H1 (cell line): ENCODE measurements around the gene MECR. TPM values are rescaled to one million over a fixed set of nuclear protein-coding genes. Genes with fewer than 3 reads are reported as not detected.
A peak's percentile ranks its signal among the peaks of the same experiment; 100 is the strongest.

ENCODE experiments used
- CTCF ChIA-PET: fragments of 300-600 bp; sonication (Branson Sonifier 250); formaldehyde crosslinking; loops from one replicate; lab custom pipeline; 2021; ENCODE audit not compliant: partially characterized antibody; lab: Charles Lee
- POLR2A ChIA-PET: fragments of 300-600 bp; sonication (Branson Sonifier 250); formaldehyde crosslinking; loops from one replicate; lab custom pipeline; 2021; ENCODE audit warnings: inconsistent platforms; ENCODE audit not compliant: partially characterized antibody; lab: Charles Lee
- DNase-seq, 2 experiments: peaks; one replicate each; pipeline versions ENCODE4 v3.0.0 to v3.0.0-alpha.2; 2010 to 2022; ENCODE audit warnings: low spot score in 2 of 2, low read depth in 1 of 2, mixed read lengths in 1 of 2
- FAIRE-seq: peaks from 2 replicates; lab custom pipeline; 2011; peaks lifted over from hg19 to GRCh38; lab: Jason Lieb, UNC
- H2AFZ ChIP-seq: 2 replicates; pipeline ENCODE4 v1.8.1; 2012; ENCODE audit warnings: low read length, inconsistent platforms
- H2AK5ac ChIP-seq: 2 replicates; pipeline ENCODE4 v1.6.1; 2013; ENCODE audit warnings: low read depth, low read length
- H2BK120ac ChIP-seq: replicated peaks from 2 replicates; pipeline ENCODE3; 2013; ENCODE audit warnings: low read depth, low read length, inconsistent platforms
- H2BK12ac ChIP-seq: 2 replicates; pipeline ENCODE4 v1.6.1; 2013; ENCODE audit warnings: low read depth, low read length
- H2BK15ac ChIP-seq: 2 replicates; pipeline ENCODE4 v1.6.1; 2013; ENCODE audit warnings: low read length
- H2BK20ac ChIP-seq: 2 replicates; pipeline ENCODE4 v1.6.1; 2013; ENCODE audit warnings: low read length
- H2BK5ac ChIP-seq: 2 replicates; pipeline ENCODE4 v1.6.1; 2013; ENCODE audit warnings: low read depth, low read length
- H3K14ac ChIP-seq: 2 replicates; pipeline ENCODE4 v1.6.1; 2013; ENCODE audit warnings: inconsistent platforms; ENCODE audit not compliant: insufficient read length
- H3K18ac ChIP-seq: 2 replicates; pipeline ENCODE4 v1.6.1; 2013; ENCODE audit warnings: low read length; ENCODE audit errors: extremely low read depth
- H3K23ac ChIP-seq: 2 replicates; pipeline ENCODE4 v1.6.1; 2013; ENCODE audit warnings: inconsistent platforms; ENCODE audit not compliant: insufficient read length
- H3K23me2 ChIP-seq: 2 replicates; pipeline ENCODE4 v1.6.1; 2013; ENCODE audit warnings: low read depth, low read length
- H3K27ac ChIP-seq: 2 replicates; pipeline ENCODE4 v1.6.1; 2011; ENCODE audit warnings: low read depth, low read length, inconsistent platforms
- H3K27me3 ChIP-seq, 4 experiments: replicated peaks in 1 of 4; 1 replicate in 1 of 4; 2 replicates in 3 of 4; pipeline versions ENCODE4 v1.6.1 to v1.8.1; 2011 to 2013; ENCODE audit warnings: low read length in 3 of 4, mild to moderate bottlenecking in 3 of 4, inconsistent platforms in 2 of 4, mixed read lengths in 2 of 4, moderate library complexity in 1 of 4; ENCODE audit not compliant: control insufficient read depth in 3 of 4, insufficient read depth in 3 of 4; ENCODE audit errors: extremely low read depth in 1 of 4
- H3K36me3 ChIP-seq, 4 experiments: 2 replicates each; pipeline versions ENCODE4 v1.6.1 to v1.8.1; 2011 to 2013; ENCODE audit warnings: mild to moderate bottlenecking in 4 of 4, low read length in 3 of 4, moderate library complexity in 2 of 4, control low read depth in 1 of 4, inconsistent platforms in 1 of 4; ENCODE audit not compliant: insufficient read depth in 4 of 4, control insufficient read depth in 2 of 4
- H3K4ac ChIP-seq: replicated peaks from 2 replicates; pipeline ENCODE3; 2013; ENCODE audit warnings: low read length, low read depth, mixed read lengths, inconsistent platforms; ENCODE audit not compliant: insufficient read length
- H3K4me1 ChIP-seq, 4 experiments: replicated peaks in 1 of 4; 1 replicate in 1 of 4; 2 replicates in 3 of 4; pipeline versions ENCODE4 v1.6.1 to v1.8.1; 2011 to 2013; ENCODE audit warnings: low read length in 3 of 4, inconsistent platforms in 2 of 4, mixed read lengths in 1 of 4; ENCODE audit not compliant: insufficient read depth in 4 of 4, control insufficient read depth in 3 of 4
- H3K4me2 ChIP-seq, 2 experiments: 2 replicates each; pipeline versions ENCODE4 v1.6.1 to v1.8.1; 2011 to 2013; ENCODE audit warnings: low read depth in 2 of 2, low read length in 2 of 2, control low read depth in 1 of 2, inconsistent platforms in 1 of 2, mild to moderate bottlenecking in 1 of 2; ENCODE audit not compliant: insufficient read depth in 1 of 2
- H3K4me3 ChIP-seq, 4 experiments: fragments of 200-600, 300-600 bp in 1 of 4; sonication (generic), shearing (Covaris generic), sonication (Bioruptor Twin) in 1 of 4; 2 replicates each; pipeline versions ENCODE4 v1.5.1 to v1.8.1; 2011 to 2016; ENCODE audit warnings: low read length in 4 of 4, low read depth in 3 of 4, control low read depth in 2 of 4, inconsistent platforms in 2 of 4, mild to moderate bottlenecking in 2 of 4, mixed read lengths in 1 of 4, moderate library complexity in 1 of 4; ENCODE audit not compliant: insufficient read depth in 2 of 4; ENCODE audit errors: extremely low read depth in 1 of 4
- H3K56ac ChIP-seq: replicated peaks from 2 replicates; pipeline ENCODE3; 2013; ENCODE audit warnings: low read depth, mild to moderate bottlenecking, mixed read lengths, low read length, inconsistent platforms; ENCODE audit not compliant: insufficient read length
- H3K79me1 ChIP-seq: 2 replicates; pipeline ENCODE4 v1.6.1; 2013; ENCODE audit warnings: low read depth, low read length, control low read depth
- H3K79me2 ChIP-seq, 2 experiments: 2 replicates each; pipeline versions ENCODE4 v1.6.1 to v1.8.1; 2012 to 2013; ENCODE audit warnings: low read length in 2 of 2, mild to moderate bottlenecking in 2 of 2, inconsistent platforms in 1 of 2; ENCODE audit not compliant: insufficient read depth in 2 of 2, control insufficient read depth in 1 of 2
- H3K9ac ChIP-seq, 4 experiments: replicated peaks in 1 of 4; 1 replicate in 1 of 4; 2 replicates in 3 of 4; pipeline versions ENCODE4 v1.6.1 to v1.8.1; 2011 to 2013; ENCODE audit warnings: low read depth in 3 of 4, low read length in 3 of 4, control low read depth in 2 of 4, mild to moderate bottlenecking in 2 of 4, moderate library complexity in 2 of 4, inconsistent platforms in 1 of 4; ENCODE audit errors: extremely low read depth in 1 of 4
- H3K9me3 ChIP-seq, 2 experiments: 2 replicates each; pipeline versions ENCODE4 v1.6.1 to v1.8.1; 2012 to 2013; ENCODE audit warnings: mild to moderate bottlenecking in 2 of 2, moderate library complexity in 2 of 2, control low read depth in 1 of 2, inconsistent platforms in 1 of 2, low read depth in 1 of 2, low read length in 1 of 2, mixed read lengths in 1 of 2; ENCODE audit not compliant: insufficient read depth in 2 of 2
- H4K20me1 ChIP-seq, 2 experiments: replicated peaks in 1 of 2; 2 replicates each; pipeline versions ENCODE3 to v1.8.1; 2011 to 2013; ENCODE audit warnings: inconsistent platforms in 2 of 2, low read length in 2 of 2, mild to moderate bottlenecking in 1 of 2; ENCODE audit not compliant: insufficient read depth in 2 of 2, control insufficient read depth in 1 of 2
- H4K5ac ChIP-seq: 2 replicates; pipeline ENCODE4 v1.6.1; 2013; ENCODE audit warnings: low read length, low read depth, mixed read lengths, inconsistent platforms; ENCODE audit not compliant: insufficient read length
- H4K8ac ChIP-seq: 2 replicates; pipeline ENCODE4 v1.8.0; 2013; ENCODE audit warnings: mild to moderate bottlenecking, moderate library complexity, low read length, inconsistent platforms; ENCODE audit not compliant: insufficient read depth; ENCODE audit errors: extremely low read depth
- H4K91ac ChIP-seq: replicated peaks from 2 replicates; pipeline ENCODE3; 2013; ENCODE audit warnings: low read length, mixed read lengths, inconsistent platforms; ENCODE audit not compliant: insufficient read length
- RFX5 ChIP-seq: IDR thresholded peaks from 2 replicates; pipeline ENCODE4 v1.6.1; 2011; ENCODE audit warnings: low read depth, low read length, improper control_type of control experiment, borderline replicate concordance
- TEAD4 ChIP-seq: IDR thresholded peaks from 2 replicates; pipeline ENCODE4 v1.6.1; 2012; ENCODE audit warnings: low read depth, low read length, inconsistent platforms, mixed read lengths
- WGBS, 2 experiments: shearing (Covaris generic) in 1 of 2; methylation state at CpG; one replicate each; pipeline versions ENCODE4 v1.1.6 to v1.1.7; 2013 to 2015; ENCODE audit warnings: low lambda C conversion rate in 2 of 2, mixed read lengths in 2 of 2, inconsistent platforms in 1 of 2, low coverage in 1 of 2, missing lambda C conversion rate in 1 of 2; ENCODE audit not compliant: insufficient replicate concordance in 2 of 2, insufficient coverage in 1 of 2, insufficient read length in 1 of 2; ENCODE audit errors: extremely low coverage in 1 of 2, missing lambda C conversion rate in 1 of 2; 5-methylcytosine and 5-hydroxymethylcytosine counted together
- polyA plus RNA-seq, 7 experiments: library from polyadenylated mRNA; depleted of rRNA in 3 of 7; stranded (reverse) in 5 of 7; unstranded in 2 of 7; fragments of >200 nt in 5 of 7; fragments of 200-250 nt in 2 of 7; gene quantifications; 1 replicate in 5 of 7; 2 replicates in 1 of 7; 4 replicates in 1 of 7; pipeline versions ENCODE4 v1.2.1 to v1.2.3, GENCODE V29; 2011 to 2013; ENCODE audit warnings: missing spikeins in 2 of 7, mixed read lengths in 2 of 7
- total RNA-seq: library from RNA; stranded (reverse); fragmentation: NEBNext Ultra II Directional; extraction: Animal tissue kit (Norgen Biotek cat#: 25700); gene quantifications from 2 replicates; pipeline ENCODE4 v1.2.1, GENCODE V29; 2021

Gene MECR
- total and polyA plus RNA-seq, 2 of the 8 experiments (the other 6 are each of a cell fraction or from before 2014, with no cell fraction given), result 24.2 to 24.4 TPM

GRCh38 chr1:29166291-29166878 lies 64.3 kb downstream of the MECR start:
- peak overlapping the region; percentile 82; the same call in 1 of the 2 replicates for H2BK5ac ChIP-seq
- H2AK5ac ChIP-seq, result peak overlapping the region; percentile 89
- no peak overlapping the region for H2BK15ac ChIP-seq
- peak overlapping the region; percentile 50; the same call in 1 of the 2 replicates for H2BK12ac ChIP-seq
- H3K56ac ChIP-seq, result no peak overlapping the region
- no peaks in the 10 kb centered on the region for H3K9me3 ChIP-seq
- peaks cover 15 to 37% (median 23%) of the 10 kb centered on the region in 4 experiments for H3K4me1 ChIP-seq
- no peak overlapping the region for H3K27ac ChIP-seq
- H3K14ac ChIP-seq, result no peak overlapping the region
- H2AFZ ChIP-seq, result no peak overlapping the region
- no peaks in the 10 kb centered on the region for H3K27me3 ChIP-seq
- TF ChIP-seq RFX5 (no peak), TEAD4 (peak; percentile 25; the same call in 1 of the 2 replicates)
- H3K36me3 ChIP-seq, result peaks cover 0 to 26% (median 0%) of the 10 kb centered on the region in 4 experiments; a peak in 2 of 8 replicates
- H3K18ac ChIP-seq, result peak overlapping the region; percentile 26; the same call in 1 of the 2 replicates
- H3K4me3 ChIP-seq, result no peak overlapping the region
- no peak overlapping the region for H3K9ac ChIP-seq
- DNase-seq, result no peak
- no peaks in the 10 kb centered on the region for H3K23me2 ChIP-seq
- no peak overlapping the region for H4K91ac ChIP-seq
- no peak overlapping the region for H4K5ac ChIP-seq
- peaks cover 17 to 88% of the 10 kb centered on the region in 2 experiments for H3K79me2 ChIP-seq
- H3K23ac ChIP-seq, result no peak overlapping the region
- ChIA-PET POLR2A (interaction anchor here (0.7 to 9.0 kb wide), 10 partner anchors 8 to 48 kb away, joined by 3 to 105 read pairs (median 4); partner anchors contain the start of gene SRSF4), CTCF (interaction anchor here (0.7 to 2.5 kb wide), 7 partner anchors 9 to 46 kb away, joined by 3 to 13 read pairs (median 5); partner anchors contain the start of gene SRSF4)
- peaks cover 4% of the 10 kb centered on the region for H3K79me1 ChIP-seq
- peaks cover 2 to 18% of the 10 kb centered on the region in 2 experiments for H4K20me1 ChIP-seq
- H3K4me2 ChIP-seq, result peak overlapping the region in 1 of 2 experiments; percentile 15; a peak in 1 of 4 replicates
- peak; percentile 13 for FAIRE-seq
- H2BK120ac ChIP-seq, result no peak overlapping the region
- H3K4ac ChIP-seq, result no peak overlapping the region
- WGBS, 2 experiments, result 80% methylated on average over 9 of the region's 9 CpGs; no CpG with 5 or more reads in 1 of the 2 experiments
- no peak overlapping the region for H4K8ac ChIP-seq
- H2BK20ac ChIP-seq, result peak overlapping the region; percentile 37; the same call in 1 of the 2 replicates
